Stimulated activated CD8-positive, alpha-beta memory T cell treated with anti-CD3 and anti-CD28 coated beads, Interleukin-12 subunit alpha, Interleukin-12 subunit beta, amount 100 ng/mL, for 1 hour (primary cell): ENCODE results near the gene RITA1.

Experiments used
- DNase-seq: peaks from one replicate; pipeline ENCODE4 v3.0.0-alpha.2; 2020; ENCODE audit warnings: low read depth

Gene RITA1

GRCh38 chr12:113154351-113154973 is 31.1 kb upstream of the RITA1 start:
- DNase-seq: no peak

DNA sequence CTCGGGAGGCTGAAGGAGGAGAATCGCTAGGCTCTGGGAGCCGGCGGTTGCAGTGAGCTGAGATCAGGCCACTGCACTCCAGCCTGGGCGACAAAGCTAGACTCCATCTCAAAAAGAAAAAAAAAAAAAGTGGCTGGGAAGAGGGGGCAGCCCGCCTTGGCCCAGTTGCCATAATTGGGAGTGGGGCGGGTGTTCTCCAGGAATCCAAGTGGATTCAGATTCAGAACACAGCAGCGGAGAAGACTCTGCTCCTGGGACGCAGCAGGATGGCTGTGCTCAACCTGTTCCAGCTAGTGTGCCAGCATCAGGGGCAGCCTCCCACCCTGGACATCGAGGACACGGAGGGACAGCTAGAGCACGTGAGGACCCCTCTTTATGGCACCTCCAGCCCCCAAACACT is 30.5 kb upstream of the RITA1 start:
- no peak for DNase-seq

- DNase-seq: no peak
These were observed 29.9 kb upstream of the RITA1 start for GRCh38 chr12:113155646-113156045.

DNA sequence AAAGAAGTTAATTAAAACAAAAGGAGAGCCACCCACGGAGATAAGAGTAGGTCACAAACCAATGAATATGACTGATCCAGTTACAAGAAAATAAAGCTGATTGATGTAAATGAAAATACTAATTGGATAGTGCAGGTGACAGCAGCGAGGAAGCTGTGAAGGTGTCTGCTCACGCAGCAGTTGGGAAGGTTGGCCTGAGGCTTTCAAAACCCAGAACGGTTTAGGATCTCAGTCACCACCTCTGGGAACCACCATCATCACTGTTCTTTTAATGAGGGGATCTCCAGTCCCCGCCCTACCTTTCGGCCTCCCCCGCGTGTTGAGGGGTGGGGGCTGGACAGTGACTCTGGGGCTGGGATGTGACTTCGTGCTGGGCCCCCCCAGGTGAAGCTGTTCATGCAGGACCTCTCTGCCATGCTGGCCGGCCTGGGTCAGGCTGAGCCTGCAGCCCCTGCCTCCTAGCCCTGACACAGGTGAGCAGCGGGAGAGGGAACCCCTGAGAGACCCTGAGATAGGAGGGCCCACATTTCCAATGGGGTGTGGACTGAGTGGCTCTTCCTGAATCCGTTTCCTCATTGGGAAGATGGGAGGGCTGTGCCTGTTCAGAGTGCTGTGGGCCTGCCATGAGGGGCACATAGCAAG is 28.2 kb upstream of the RITA1 start:
- DNase-seq: no peak

- DNase-seq: no peak
These were observed 26.9 kb upstream of the RITA1 start for GRCh38 chr12:113158439-113159203.

GRCh38 chr12:113159937-113160336 is 25.6 kb upstream of the RITA1 start:
- no peak for DNase-seq

GRCh38 chr12:113161415-113162016 is 24.0 kb upstream of the RITA1 start:
- DNase-seq: no peak

- DNase-seq: no peak
These were observed 23.2 kb upstream of the RITA1 start for GRCh38 chr12:113162102-113163029.

- no peak for DNase-seq
These were observed 22.5 kb upstream of the RITA1 start for GRCh38 chr12:113163030-113163360.

GRCh38 chr12:113164014-113164413 is 21.5 kb upstream of the RITA1 start:
- no peak for DNase-seq

DNA sequence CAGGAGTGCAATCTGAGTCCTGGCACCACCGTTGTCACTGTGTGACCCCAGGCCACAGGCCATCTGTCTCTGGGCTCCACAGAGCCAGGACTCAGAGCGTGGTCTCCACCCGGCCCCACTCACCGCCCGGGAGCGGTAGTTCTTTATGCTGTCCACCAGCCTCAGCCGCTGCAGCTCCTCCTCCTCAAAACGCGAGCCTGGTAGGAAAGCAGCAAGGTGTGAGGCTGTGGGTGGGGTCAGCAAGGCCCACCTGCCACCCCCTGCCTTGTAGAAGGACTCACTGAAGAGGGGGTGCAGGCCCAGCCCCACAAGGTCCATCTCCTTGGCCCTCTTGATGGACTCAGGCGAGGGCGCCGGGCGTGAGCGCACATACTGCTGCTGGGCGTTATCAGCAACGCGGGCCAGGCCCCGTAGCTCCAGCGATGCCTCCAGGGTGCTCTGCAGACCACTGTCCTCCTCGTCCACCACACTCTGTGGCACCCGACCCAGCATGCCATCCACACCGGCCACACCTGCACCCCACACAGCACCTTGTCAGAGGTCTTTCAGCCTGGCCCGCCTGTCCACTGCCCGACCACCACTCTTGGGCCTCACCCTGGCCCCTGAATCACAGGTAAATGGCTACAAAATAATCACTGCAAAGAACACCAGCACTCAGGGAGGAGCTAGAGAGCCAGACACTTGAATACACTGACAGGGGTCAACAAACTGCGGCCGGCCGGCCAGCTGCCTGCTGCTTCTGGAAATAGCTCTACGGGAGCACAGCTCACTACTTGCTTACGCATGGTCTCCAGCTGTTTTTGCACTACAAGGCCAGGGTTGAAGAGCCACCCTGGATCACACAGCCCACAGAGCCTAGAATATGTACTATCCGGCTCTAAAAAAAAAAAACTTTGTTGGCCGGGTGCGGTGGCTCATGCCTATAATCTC is 19.7 kb upstream of the RITA1 start:
- DNase-seq: no peak

- DNase-seq: no peak
These were observed 17.7 kb upstream of the RITA1 start for GRCh38 chr12:113167868-113168267.

GRCh38 chr12:113169697-113170096 is 15.8 kb upstream of the RITA1 start:
- no peak for DNase-seq

DNA sequence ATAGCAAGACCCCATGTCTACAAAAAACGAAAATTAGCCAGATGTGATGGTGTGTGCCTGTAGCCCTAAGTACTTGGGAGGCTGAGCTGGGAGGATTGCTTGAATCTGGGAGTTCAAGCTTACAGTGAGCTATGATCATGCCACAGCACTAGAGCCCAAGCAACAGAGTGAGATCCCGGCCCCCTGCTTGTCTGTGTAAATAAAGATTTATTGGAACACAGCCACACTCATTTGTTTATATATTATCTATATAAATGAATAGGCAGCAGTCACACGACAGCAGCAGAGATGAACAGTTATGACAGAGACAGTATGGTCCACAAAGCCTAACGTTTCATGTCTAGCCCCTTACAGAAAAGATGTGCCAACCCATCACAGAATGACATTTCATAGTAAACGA is 15.1 kb upstream of the RITA1 start:
- no peak for DNase-seq

- DNase-seq: no peak
These were observed 14.6 kb upstream of the RITA1 start for GRCh38 chr12:113170926-113171325.

GRCh38 chr12:113171543-113171942 is 14.0 kb upstream of the RITA1 start:
- DNase-seq: no peak

DNA sequence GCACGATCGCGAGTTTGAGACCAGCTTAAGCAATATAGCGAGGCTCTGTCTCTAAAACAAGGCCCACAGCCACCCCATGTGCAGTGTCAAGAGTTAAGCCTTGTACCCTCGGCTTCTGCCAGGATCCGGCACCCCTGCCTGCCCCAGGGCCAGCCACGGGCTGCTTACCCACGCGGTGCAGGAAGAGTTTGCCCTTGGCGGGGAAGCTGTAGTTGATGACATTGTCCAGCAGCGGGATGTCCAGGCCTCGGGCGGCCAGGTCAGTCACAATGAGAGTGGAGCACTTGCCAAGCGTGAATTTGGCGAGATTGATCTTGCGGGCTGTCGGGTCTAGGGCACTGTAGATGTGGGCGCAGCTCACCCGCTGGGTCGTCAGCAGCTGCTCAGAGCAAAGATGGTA is 13.3 kb upstream of the RITA1 start:
- DNase-seq: no peak

GRCh38 chr12:113173081-113173698 is 12.3 kb upstream of the RITA1 start:
- DNase-seq: no peak

- peak; percentile 58 for DNase-seq
These were observed 10.8 kb upstream of the RITA1 start for GRCh38 chr12:113174461-113175384.
